Stimulated activated CD8-positive, alpha-beta memory T cell treated with anti-CD3 and anti-CD28 coated beads, Interleukin-12 subunit alpha, Interleukin-12 subunit beta, amount 100 ng/mL, for 24 hours (primary cell): ENCODE measurements around the gene EPN1.
"Not testable (repeated sequence)": the region's sequence is repeated elsewhere in the genome, so short reads cannot be mapped to it uniquely, and the experiment has no call there.

Experiments used
- DNase-seq: peaks from one replicate; pipeline ENCODE4 v3.0.0-alpha.2; 2020; ENCODE audit errors: extremely low read depth

Gene EPN1

DNA sequence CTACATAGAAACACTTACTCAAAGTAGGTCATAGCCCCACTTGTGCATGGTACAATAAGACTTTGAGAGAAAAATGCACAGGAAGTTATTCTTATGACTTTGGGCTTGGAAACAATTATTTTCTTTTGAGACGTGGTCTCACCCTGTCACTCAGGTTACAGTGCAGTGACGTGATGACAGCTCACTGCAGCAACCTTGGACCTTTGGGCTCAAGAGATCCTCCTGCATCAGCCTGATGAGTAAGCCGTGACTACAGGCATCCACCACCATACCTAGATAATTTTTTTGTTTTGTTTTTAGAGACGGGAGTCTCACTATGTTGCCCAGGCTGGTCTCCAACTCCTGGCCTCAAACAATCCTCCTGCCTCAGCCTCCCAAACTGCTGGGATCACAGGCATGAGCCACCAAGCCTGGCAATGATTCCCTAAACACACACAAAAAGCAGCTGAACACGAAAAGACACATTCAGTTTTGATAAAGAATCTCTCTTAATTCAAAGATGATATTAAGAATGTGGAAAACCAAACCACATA, 45.3 kb downstream of the EPN1 start:
- no peak for DNase-seq

DNA sequence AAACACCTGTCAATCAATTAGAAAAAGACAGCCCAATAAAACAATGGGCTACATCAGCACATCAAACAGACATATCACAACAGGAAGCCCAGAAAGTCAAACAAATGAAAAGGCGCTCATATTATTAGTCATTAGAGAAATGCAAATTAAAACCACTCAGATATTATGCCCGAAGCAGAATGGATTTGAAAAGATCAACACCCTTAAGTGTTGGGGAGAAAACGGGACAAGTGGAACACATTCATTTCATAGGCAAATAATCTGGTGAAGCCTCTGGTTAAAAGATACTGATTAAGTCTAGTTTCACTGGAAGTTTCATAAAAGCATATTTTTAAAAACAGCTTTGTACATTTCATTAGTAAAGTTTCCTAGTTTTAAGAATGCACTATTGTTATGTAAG, 45.8 kb downstream of the EPN1 start:
- no peak for DNase-seq

DNA sequence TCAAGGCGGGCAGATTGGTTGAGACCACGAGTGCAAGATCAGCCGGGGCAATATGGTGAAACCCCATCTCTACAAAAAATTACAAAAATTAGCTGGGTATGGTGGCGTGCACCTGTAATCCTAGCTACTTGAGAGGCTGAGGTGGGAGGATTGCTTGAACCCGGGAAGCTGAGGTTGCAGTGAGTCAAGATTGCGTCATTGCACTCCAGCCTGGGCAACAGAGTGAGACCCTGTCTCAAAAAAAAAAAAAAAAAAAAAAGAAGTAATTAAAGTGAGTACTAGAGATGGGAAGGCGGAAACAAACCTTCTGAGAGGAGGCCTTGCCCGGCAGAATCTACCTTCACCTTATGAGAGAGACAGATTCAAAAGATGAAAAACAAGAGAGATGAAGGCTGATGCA, 48.5 kb downstream of the EPN1 start:
- DNase-seq, result no peak

DNA sequence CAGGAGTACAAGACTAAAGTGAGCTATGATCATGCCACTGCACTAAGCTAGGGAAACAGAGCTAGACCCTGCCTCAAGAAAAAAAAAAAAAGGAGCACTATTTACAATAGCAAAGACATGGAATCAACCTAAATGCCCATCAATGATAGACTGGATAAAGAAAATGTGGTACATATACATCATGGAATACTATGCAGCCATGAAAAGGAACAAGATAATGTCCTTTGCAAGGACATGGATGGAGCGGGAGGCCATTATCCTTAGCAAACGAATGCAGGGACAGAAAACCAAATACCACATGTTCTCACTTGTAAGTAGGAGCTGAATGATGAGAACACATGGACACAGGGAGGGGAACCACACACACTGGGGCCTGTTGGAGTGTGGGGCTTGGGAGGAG, 55.4 kb downstream of the EPN1 start:
- DNase-seq, result not testable (repeated sequence)

DNA sequence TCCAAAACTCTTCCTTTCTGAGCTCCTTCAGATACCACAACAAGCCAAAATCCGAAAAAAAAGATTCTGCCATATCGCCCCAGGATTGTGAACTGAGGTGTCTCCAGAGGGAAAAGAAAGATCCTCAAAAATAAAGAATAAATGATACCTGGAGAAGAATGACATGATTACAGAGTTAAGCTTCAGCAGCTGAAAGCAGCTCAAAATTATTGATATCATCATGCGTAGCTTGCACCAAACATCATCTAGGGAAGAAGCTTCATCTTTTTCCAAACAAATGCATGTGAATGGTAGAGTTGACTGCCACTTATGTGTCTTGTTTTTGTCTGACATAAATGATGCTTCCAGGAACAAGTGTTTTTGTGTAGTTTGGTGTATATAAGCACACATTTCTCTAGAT, 63.3 kb downstream of the EPN1 start, which contains the start of gene NLRP9:
TSS of gene NLRP9 (minus strand) at position 101 of the 400 bp plus-strand sequence. CDS start at position 73, 28 bp downstream.
- DNase-seq, result no peak

DNA sequence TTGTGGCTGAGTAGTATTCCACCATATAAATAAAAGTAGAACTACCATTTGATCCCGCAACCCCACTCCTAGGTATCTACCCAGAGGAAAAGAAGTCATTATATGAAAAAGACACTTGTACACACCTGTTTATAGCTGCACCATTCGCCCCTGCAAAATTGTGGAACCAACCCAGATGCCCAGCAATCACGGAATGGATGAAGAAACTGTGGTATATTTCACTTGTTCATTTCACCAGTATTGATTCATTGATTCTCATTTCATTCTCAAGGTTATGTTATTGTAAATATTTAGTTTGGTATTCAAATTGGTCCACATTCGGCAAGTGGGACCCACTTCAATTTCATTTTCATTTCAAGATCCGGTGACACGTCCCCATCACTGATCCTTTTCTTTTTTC, 75.7 kb downstream of the EPN1 start:
- DNase-seq, result no peak

DNA sequence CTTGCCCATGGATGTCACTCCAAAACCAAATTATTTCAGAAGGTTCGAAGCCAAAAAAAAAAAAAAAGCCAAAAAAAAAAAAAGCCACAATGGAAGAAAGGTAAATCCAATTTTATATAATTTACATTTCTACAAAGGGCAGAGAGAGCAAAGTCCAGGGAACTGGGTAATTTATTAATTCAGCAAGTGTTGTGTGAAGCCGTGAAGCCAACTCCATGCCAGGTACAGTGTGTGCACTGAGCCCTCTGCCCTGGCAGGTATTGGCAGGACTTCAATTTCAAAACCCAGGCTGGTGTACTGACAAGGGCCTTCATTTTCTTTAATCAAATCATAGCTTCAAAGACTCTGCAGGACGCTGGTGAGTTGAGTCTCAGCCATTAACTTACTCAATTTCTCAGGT, 78.4 kb downstream of the EPN1 start:
- no peak for DNase-seq

DNA sequence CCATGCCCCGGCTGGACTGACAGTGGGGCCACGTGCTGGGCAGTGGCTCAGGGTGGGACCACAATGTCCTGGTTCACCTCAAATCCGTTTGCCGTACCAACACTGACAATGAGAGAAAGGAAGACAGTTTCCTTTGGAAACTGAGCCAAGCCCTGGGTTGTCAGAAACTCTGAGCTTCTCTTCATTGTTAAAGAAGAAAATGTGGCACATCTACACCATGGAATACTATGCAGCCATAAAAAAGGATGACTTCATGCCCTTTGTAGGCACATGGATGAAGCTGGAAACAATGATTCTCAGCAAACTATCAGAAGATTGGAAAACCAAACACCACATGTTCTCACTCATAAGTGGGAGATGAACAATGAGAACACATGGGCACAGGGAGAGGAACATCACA, 81.8 kb downstream of the EPN1 start:
- DNase-seq, result not testable (repeated sequence)

DNA sequence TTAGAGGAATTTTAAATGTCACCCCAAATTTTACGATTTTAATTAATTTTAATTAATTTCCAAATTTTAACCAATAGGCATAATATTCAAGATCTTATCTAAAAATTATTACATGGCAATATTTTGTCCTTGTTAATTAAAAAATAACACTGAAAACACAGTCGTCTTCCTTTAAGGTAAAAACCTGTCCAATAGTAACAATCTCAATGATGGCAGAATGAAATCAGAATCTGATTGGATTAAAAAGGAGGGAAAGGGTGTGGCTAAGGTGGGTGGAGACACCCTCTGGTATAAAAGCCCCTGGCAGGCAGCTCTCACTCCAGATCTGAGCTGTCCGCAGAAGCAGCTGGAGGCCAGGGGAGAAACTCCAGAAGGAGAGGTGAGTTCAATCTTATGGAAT, 83.8 kb downstream of the EPN1 start, which contains the start of gene RFPL4A:
TSS of gene RFPL4A (plus strand) at position 301 of the 400 bp plus-strand sequence. CDS start 2,704 bp downstream, outside the sequence.
- DNase-seq, result not testable (repeated sequence)
